HG03521 (cell line): ENCODE measurements around the gene FLNB.

Source experiments
- ATAC-seq: cut with Tn5 transposase; IDR thresholded peaks from one replicate; pipeline ENCODE4 v1.9.1; 2021; ENCODE audit warnings: mild to moderate bottlenecking, moderate library complexity; ENCODE audit not compliant: unreplicated experiment

The FLNB gene

DNA sequence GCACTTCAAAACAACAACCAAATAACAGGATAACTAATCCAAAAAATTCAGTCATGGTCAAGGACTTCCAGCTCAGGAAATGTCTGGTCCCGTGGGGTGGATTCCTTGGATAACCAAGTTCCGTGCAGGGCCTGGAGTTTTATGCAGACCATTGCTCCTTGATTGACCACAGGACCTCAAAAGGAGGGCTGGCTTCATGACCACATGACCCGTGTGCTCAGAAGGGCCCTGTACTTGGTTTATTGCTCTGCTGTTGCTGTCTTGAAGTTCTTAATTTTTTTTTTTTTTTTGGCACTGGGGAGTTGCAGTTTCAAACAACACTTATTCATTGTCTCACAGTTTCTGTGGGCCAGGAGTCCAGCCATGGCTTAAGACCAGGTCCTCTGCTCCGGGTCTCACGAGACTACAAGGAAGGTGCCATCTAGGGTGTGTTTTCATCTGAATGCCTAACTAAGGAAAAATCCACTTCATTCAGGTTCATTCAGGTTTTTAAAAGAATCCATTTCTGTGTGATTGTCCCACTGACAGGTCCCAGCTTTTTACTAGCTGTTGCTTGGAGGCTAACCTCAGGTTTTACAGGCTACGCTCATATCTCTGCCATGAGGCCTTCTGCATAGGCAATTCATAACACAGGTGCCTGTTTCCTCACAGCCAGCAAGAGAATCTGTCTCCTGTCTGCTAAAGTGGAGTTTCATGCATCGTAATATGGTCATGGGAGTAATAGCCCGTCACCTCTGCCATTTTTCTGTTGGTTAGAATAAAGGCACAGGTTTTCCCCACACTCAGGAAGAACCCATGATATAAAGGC lies 65.3 kb downstream of the FLNB start:
- no peak for ATAC-seq

DNA sequence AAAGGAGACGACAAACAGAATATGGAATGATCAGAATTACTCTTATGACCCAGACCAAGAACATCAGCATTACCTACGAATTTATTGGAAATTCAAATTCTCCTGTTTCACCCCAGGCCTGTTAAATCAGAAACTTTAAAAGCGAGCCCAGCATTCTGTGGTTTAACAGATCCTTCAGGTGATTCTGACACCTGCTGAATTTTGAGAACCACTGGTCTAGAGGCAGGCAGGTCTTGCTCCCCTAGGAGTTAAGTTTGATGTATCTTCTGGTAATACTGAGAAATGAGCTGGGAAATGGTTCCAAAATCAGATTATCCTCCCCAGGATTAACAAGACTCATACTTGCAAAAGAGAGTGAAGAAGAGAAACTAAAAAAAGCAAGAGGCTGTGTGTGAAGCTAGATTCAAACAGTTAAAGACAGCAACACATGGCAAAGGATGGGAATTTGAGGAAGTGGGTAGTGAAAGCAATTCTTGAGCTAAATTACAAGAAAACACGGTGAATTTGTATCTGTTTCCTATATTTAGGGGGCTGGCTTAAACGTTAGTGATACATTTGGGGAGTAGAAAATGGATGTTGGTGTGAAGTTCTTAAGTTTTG lies 66.0 kb downstream of the FLNB start:
- ATAC-seq, result no peak

- no peak for ATAC-seq
Measured at GRCh38 chr3:58074997-58075396, 66.8 kb downstream of the FLNB start.

DNA sequence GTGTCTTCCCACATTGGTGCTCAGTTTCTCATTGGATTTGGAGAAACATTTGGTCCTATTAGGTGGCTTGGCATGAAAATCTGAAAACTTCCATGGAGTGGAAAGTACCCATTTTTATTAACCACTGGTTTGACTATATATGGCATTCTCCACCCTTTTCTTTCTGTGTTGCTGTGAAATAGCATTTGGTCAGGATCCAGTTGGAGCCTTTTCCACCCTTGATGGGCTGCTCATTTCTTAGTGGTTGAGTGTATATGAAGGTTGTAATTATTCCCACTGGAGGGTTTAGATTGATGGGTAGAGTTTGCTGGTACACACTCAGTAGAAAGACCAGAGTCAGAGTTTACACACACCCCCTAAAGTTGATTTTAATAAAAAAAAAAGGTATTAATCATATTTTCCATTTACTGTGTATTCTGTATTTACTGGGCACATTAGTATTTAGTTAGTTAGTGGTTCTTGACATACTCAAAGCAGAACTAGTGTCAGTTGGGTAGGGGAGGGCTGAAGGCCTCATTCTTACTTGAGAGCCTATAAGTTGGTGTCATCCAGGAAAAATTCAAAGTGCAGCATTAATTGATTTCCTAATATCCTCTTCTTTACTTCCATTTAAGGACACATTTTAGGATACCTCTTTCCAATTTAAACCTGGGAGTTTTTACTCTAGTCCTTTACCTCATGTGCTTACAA lies 69.5 kb downstream of the FLNB start:
- ATAC-seq, result no peak

DNA sequence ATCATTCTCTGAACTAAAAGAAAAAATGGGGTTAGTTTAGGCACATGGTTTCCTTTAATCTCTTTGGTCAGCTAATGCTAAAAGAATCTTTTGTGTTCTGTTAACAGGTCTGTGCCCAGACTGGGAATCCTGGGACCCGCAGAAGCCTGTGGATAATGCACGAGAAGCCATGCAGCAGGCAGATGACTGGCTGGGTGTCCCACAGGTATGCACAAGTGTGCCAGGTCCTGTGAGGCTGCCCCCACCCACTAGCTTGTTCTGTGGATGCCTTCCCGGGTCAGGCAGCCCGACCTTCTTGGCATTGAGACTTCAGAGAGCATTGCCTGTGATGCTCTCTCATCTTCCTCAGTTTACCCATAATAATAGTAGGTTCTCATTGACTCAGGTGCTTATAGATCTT lies 70.4 kb downstream of the FLNB start:
- ATAC-seq, result no peak

GRCh38 chr3:58079773-58080172 lies 71.6 kb downstream of the FLNB start:
- no peak for ATAC-seq

DNA sequence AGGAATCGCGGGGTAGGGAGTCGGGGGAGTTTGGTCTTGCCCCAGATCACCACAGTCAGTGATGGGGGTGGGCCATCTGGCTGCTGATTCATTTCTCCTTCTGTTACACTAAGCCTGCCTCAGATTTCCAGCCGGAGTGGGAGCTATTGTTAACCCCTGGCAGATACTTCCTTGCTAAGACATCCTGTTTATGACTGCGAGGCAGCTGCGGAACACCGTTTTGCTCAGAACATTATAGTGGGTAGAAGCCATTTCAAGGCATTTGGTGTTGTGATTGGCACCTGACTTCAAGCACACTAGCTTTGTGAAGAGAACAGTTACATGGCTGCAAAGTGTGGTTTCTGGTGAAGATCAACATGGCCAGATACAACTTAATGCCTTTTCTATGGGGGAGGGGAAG lies 73.8 kb downstream of the FLNB start:
- ATAC-seq, result no peak

DNA sequence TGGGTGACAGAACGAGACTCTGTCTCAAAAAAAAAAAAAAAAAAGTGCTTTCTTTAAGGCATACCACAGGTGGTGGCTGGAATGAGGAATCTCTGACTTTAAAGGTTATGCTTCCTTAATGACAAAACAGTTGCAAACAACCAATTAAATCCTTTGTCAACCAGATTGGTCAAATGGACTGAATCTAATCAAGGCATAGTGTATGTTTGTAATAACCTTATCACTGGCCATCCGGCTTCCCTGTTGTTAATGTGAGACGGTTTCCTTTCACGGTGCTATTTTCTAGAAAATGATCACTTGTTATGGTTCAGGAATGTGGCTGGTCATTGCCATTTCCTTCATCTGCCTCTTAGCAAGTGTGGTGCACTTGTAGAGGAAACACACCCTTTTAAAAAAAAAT lies 75.9 kb downstream of the FLNB start:
- no peak for ATAC-seq

DNA sequence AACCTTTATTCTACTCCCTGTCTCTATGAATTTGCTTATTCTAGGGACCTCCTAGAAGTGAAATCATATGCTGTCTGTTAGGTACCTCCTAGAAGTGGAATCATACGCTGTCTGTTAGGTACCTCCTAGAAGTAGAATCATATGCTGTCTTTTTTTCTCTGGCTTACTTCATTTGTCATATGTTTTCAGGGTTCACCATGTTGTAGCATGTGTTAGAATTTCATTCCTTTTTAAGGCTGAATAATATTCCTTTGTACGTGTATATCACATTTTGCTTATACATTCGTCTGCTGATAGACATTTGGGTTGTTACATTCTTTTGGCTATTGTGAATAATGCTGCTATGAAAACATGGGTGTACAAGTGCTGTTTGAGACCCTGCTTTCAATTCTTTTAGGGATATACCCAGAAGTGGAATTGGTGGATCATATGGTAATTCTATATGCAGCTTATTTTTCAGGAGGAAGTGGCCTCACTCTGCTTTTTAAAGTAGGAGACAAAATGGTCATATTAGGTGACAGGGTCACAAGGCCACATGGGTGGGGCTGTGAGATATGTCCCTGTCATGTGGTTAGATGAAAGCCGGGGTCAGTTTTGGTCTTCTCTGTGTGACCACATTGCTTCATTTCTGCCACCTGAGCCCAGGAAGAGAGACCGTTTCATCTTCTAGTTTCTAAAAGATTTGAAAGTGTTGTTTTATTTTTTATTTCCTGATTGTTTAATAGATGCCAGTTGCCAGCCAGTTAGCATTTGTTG lies 76.7 kb downstream of the FLNB start:
- peak; percentile 79 for ATAC-seq

GRCh38 chr3:58085616-58086015 lies 77.4 kb downstream of the FLNB start:
- ATAC-seq, result peak; percentile 43

- ATAC-seq, result no peak
Measured at GRCh38 chr3:58088501-58088900, 80.3 kb downstream of the FLNB start.

GRCh38 chr3:58090351-58090750 lies 82.1 kb downstream of the FLNB start:
- ATAC-seq, result no peak

- no peak for ATAC-seq
Measured at GRCh38 chr3:58092521-58092920, 84.3 kb downstream of the FLNB start.

DNA sequence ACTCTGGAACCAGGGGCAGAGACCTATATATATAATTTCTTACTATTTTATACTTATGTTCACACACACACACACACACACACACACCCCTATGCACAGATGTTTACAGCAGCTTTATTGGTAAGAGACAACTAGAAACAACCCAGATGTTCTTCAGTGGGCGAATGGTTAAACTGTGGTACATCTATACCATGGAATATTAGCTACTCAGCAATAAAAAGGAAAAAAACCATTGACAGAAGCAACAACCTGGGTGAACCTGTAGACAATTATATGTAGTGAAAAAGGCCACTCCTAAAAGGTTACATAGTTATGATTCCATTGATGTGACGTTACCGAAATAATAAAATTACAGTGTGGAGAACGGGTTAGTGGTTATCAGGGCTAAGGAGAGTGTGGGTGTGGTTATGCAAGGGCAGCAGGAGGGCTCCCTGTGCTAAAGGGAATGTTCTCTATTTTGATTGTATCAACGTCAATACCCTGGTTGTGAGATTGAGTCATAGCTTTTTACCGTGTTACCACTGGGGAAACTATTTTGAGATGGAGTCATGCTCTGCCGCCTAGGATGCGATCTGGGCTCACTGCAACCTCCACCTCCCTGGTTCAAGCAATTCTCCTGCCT lies 85.5 kb downstream of the FLNB start:
- ATAC-seq, result no peak

DNA sequence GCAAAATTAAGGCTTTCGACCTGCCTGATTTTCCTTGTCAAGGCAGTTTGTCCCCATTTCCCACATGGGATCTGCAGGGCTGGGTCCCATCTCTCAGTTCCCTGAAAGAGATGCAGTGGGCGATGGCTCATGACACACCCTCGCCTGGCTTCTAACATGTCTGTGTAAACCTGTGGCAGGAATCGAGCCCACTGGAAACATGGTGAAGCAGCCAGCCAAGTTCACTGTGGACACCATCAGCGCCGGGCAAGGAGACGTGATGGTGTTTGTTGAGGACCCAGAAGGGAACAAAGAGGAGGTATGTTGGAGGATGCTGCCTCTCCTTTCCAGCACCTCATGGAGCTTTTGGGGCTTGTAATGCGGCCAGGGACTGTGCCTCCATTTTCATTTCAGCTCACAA lies 86.4 kb downstream of the FLNB start:
- no peak for ATAC-seq

DNA sequence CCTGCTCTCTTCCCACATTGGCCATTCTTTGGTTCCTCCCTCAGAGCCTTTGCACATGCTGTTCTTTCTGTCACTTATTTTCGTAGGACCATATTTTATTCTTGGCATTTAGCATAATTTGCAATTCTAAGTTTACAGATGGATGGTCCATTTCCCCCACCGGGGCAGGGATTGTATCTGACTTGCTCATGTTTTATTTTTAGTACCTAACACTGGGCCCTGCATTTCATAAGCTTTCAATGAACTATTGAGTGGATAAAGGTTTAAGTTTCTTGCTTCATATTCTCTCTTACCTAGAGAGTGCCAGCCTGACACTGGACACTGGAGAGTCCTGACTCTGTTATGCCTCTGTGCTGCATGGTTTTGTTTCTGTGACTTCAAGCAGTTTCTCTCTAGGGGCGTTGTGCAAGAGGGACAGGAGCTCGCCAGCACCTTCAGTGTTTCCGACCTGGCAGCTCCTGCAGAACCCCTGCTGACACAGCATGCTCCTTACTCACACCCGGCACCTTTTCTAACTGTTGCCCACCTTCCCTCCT lies 87.4 kb downstream of the FLNB start:
- ATAC-seq, result no peak

GRCh38 chr3:58098531-58098930 lies 90.3 kb downstream of the FLNB start:
- no peak for ATAC-seq

DNA sequence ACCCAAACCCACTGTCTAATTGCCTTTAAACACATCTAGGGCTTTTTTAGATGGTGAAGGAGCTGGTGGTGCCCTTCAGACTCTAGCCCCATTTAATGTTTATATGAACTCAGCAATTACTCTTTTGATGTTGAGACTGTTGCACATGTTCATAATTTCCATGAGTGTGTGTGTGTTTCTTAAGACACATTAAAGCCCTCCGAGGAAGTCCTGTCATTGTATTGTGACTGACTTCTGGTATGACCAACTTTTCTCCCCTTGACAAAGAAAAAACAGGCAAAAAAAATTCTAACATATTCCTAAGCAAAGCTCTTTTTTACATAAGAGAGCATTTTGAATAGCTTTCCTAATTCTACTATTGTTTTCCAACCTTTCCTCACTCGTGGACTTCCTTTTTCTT lies 91.6 kb downstream of the FLNB start:
- ATAC-seq, result no peak

DNA sequence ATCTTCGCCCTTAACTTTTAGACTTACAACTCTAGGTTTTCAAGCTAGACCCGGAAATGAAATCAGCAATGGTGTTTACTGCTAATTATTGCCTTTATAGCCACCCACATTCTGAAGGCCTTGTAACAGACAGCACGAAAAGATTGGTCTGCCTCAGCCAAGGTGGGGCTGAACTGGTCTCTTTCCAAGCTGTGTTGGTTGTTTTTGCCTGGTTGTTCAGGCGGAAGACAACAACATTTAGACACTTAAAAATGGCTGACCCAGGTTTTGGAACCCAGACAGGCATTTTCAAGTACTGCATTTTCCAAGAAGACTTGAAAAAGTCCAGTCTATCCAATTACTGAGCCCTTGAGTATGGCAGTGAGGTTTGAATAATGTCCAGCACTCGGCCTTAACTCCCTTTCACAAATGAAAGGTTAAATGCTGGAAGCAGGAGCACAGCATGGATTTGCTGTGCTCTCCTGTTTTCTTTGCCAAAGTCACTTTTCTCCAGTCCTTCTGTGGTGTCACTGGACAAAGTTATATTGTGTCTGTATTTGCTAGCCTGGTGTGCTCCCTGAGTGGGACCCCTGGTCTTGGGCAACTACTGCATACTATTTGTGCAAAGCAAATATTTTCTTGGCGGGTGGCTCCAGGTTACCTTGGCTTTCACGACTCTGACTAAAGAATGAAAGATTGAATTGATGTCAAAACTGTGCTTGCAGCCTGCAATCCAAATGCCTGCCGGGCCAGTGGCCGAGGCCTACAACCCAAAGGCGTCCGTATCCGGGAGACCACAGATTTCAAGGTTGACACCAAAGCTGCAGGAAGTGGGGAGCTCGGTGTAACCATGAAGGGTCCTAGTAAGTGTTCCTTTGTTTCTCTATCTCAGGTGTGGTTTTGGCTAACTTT lies 93.5 kb downstream of the FLNB start:
- no peak for ATAC-seq

DNA sequence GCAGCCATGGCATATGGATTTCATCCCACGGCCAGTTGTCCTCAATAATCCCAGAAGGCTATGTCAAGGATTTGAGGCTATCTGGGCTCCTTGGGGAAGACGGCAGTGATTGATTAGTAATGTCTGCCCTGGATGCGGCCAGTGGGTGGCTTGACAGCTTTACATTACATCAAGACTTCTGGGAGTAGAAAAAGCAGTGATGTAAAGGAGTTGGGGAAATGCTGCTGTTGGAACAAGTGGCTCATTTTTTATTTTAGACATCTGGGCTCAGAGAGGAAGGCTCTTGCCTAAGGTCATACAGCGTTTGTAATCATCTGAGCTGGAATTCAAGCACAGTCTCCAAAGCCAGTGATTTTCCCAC lies 94.1 kb downstream of the FLNB start:
- ATAC-seq, result no peak
